Type B pancreatic cell (in vitro differentiated cells): ENCODE measurements around the gene PTPN14. TPM values are rescaled to one million over a fixed set of nuclear protein-coding genes. Genes with fewer than 3 reads are reported as not detected.

Source experiments
- DNase-seq: peaks from one replicate; pipeline ENCODE4 v3.0.0; 2021; ENCODE audit warnings: mixed read lengths; ENCODE audit not compliant: unreplicated experiment; ENCODE audit errors: extremely low spot score
- H3K27ac Mint-ChIP-seq: 2 replicates; pipeline ENCODE4 v1.8.0; 2021; ENCODE audit warnings: mild to moderate bottlenecking, mixed read lengths
- H3K27me3 Mint-ChIP-seq: 2 replicates; pipeline ENCODE4 v1.8.0; 2021; ENCODE audit warnings: mixed read lengths
- H3K36me3 Mint-ChIP-seq: 2 replicates; pipeline ENCODE4 v1.8.0; 2021; ENCODE audit warnings: mixed read lengths
- H3K4me1 Mint-ChIP-seq: one replicate; pipeline ENCODE4 v1.8.0; 2021; ENCODE audit warnings: mixed read lengths; ENCODE audit not compliant: unreplicated experiment
- H3K4me3 Mint-ChIP-seq: 2 replicates; pipeline ENCODE4 v1.8.0; 2021; ENCODE audit warnings: mild to moderate bottlenecking, mixed read lengths
- H3K9me3 Mint-ChIP-seq: 2 replicates; pipeline ENCODE4 v1.8.0; 2021; ENCODE audit warnings: mixed read lengths
- total RNA-seq: library from RNA; stranded (reverse); gene quantifications from 2 replicates; pipeline ENCODE4 v1.2.1, GENCODE V29; 2021; ENCODE audit warnings: low replicate concordance
- TF ChIP-seq, protein P1 (sequence below): fragments of 200-600 bp; sonication (generic); conservative IDR thresholded peaks from 2 replicates; pipeline ENCODE4 v1.5.0; 2021; ENCODE audit warnings: antibody characterized with exemption, mild to moderate bottlenecking

The PTPN14 gene
- total RNA-seq, 1 donor from 2014 or later = 29.2 TPM

DNA sequence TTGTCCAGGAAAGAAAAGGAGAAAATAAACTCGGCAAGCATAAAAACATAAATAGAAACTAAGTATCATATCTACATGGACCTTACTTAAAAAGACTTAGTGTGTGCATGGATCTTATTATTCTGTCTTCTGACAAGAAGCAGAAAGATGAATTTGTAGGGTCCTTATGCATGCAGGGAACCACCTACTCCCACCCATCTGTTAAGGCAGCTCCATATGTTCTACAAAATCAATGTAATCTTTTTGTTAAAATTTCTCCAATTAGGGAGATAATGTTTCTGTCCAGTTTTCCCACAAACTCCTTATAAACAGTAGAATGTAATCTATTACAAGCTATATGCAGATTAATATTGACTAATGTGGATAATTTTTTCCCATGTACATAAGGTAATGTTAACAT lies 13.9 kb upstream of the PTPN14 start:
- Mint-ChIP-seq H3K9me3 (no peaks in the 10 kb centered on the region), H3K27me3 (no peaks in the 10 kb centered on the region), H3K27ac (no peak overlapping the region), H3K4me1 (no peaks in the 10 kb centered on the region), H3K36me3 (no peaks in the 10 kb centered on the region), H3K4me3 (no peak overlapping the region)
- TF ChIP-seq, protein P1, sequence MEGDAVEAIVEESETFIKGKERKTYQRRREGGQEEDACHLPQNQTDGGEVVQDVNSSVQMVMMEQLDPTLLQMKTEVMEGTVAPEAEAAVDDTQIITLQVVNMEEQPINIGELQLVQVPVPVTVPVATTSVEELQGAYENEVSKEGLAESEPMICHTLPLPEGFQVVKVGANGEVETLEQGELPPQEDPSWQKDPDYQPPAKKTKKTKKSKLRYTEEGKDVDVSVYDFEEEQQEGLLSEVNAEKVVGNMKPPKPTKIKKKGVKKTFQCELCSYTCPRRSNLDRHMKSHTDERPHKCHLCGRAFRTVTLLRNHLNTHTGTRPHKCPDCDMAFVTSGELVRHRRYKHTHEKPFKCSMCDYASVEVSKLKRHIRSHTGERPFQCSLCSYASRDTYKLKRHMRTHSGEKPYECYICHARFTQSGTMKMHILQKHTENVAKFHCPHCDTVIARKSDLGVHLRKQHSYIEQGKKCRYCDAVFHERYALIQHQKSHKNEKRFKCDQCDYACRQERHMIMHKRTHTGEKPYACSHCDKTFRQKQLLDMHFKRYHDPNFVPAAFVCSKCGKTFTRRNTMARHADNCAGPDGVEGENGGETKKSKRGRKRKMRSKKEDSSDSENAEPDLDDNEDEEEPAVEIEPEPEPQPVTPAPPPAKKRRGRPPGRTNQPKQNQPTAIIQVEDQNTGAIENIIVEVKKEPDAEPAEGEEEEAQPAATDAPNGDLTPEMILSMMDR = no peak
- DNase-seq = no peak

DNA sequence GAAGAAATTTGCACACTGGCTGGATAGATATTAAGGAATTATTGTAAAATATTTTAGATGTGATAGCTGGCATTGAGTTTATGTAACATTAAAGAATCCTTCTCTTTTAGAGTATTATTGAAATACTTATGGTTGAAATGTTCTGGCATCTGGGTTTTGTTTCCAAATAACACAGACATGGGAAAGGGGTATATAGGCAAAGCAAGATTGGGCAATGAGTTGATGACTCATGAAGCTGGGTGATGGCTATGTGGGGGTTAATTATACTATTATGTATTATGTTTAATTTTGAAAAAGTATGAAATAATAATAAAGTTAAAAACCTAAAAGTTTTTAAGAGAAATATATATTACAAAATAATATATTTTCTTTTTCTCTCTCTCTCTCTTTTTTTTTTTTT lies 12.5 kb upstream of the PTPN14 start:
- DNase-seq = no peak
- H3K4me3 Mint-ChIP-seq = no peak overlapping the region
- H3K4me1 Mint-ChIP-seq = no peaks in the 10 kb centered on the region
- TF ChIP-seq, protein P1 = no peak
- H3K9me3 Mint-ChIP-seq = no peaks in the 10 kb centered on the region
- no peak overlapping the region for H3K27ac Mint-ChIP-seq
- H3K27me3 Mint-ChIP-seq = no peaks in the 10 kb centered on the region
- no peaks in the 10 kb centered on the region for H3K36me3 Mint-ChIP-seq

DNA sequence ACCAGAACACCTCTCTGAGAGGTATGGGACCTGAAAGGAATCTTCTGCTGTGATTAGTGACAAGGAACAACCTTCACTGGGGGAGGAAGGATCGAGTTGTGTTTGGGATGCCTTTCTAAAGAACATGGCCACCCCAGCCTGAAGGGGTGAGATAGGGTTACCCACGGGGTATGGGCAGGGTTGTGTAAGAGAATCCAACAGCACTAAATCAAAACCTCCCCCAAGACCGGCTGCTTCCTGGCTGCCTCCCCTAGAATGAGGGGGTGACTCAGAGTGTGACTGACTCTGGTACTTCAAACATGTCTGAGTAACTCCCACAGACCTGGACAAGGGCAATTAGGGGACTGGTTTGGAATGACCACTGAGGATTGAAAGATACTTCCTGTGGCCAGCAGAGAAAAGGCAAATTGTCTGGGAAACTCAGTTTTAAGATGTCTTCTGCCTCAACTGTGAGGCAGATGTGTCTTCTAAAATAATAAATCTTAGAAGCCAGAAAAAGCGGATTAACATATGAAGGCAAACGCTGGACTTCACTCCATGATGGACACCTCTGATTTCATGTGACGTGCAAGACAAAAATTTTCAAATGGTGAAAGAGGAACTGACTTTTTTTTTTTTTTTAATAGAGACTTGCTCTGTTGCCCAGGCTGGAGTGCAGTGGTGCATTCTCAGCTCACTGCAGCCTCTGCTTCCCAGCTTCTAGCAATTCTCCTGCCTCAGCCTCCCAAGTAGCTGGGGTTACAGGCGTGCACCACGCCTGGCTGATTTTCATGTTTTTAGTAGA lies 6.7 kb upstream of the PTPN14 start:
- H3K9me3 Mint-ChIP-seq = no peaks in the 10 kb centered on the region
- H3K27me3 Mint-ChIP-seq = no peaks in the 10 kb centered on the region
- no peaks in the 10 kb centered on the region for H3K36me3 Mint-ChIP-seq
- no peak overlapping the region for H3K4me3 Mint-ChIP-seq
- DNase-seq = no peak
- H3K4me1 Mint-ChIP-seq = no peaks in the 10 kb centered on the region
- no peak overlapping the region for H3K27ac Mint-ChIP-seq
- TF ChIP-seq, protein P1 = no peak

DNA sequence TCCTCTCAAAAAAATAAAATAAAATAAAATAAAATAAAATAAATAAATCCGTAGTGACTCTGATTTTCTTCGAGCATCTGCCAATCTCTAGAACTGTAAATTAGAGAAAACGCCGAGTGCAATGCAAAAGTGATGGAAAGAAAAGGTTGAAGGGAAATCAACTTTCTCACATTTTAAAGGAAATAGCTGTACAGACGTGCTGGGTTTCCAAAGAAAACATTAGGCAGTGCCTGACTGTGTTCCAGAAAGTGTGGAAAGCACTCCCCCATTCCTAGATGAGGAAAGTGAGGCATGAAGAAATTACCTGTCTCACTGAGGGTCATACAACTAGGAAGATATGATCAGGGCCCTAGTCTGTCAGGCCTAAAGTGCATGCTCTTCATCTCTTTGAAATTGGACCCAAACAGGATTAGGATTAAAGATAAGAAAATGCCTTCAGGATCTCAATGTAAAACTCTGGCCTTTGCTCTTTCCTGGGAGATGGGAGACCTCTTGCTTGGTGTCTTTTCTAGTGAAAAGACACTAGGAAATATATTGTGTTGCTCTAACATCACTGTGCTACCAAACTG lies 1.8 kb upstream of the PTPN14 start:
- peak overlapping the region; percentile 47 for H3K4me3 Mint-ChIP-seq
- peaks cover 20% of the 10 kb centered on the region for H3K4me1 Mint-ChIP-seq
- H3K27me3 Mint-ChIP-seq = peaks cover 10% of the 10 kb centered on the region
- H3K9me3 Mint-ChIP-seq = no peaks in the 10 kb centered on the region
- H3K36me3 Mint-ChIP-seq = no peaks in the 10 kb centered on the region
- TF ChIP-seq, protein P1 = no peak
- no peak for DNase-seq
- H3K27ac Mint-ChIP-seq = peak overlapping the region; percentile 78

DNA sequence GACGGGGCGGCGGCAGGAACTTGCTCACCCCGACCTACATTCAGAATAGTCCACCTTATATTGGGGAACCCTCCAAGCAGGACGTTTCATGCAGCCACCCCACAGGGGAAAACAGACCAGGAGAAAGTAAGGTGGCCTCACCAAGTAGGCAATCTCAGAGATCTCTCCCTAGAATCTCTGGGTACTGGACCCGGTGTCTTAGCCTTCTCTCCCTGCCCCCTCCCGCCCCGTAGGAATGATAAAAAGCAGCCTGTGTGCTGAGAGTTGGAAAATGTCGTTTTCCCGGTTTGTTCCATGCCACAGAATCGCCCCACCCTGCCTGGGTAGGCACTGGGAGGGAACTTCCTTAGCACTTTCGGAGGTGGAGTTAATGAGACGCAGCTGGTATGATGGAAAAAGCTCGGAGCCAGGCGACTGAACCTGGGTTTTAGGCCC lies 789 bp upstream of the PTPN14 start:
- Mint-ChIP-seq H3K27ac (peak overlapping the region; percentile 100), H3K36me3 (no peaks in the 10 kb centered on the region), H3K4me1 (peaks cover 28% of the 10 kb centered on the region), H3K9me3 (no peaks in the 10 kb centered on the region), H3K4me3 (peak overlapping the region; percentile 95), H3K27me3 (peaks cover 10% of the 10 kb centered on the region)
- DNase-seq = no peak
- TF ChIP-seq, protein P1 = no peak
